ENCODE measurements around the gene GFM2.
A peak's percentile ranks its signal among the peaks of the same experiment; 100 is the strongest.
"Not testable (repeated sequence)": the region's sequence is repeated elsewhere in the genome, so short reads cannot be mapped to it uniquely, and the experiment has no call there.

GFM2 gene

GRCh38 chr5:74766849-74767578 is at the start of gene GFM2, which contains the start of gene NSA2:
Gene GFM2, minus strand, starts transcription at chr5:74767117. Its CDS starts 3,375 bp downstream, at chr5:74763742.
Gene NSA2, plus strand, starts transcription at chr5:74767249. Its CDS starts 112 bp downstream, at chr5:74767361.
- peak; percentile 97 for DNase-seq

- DNase-seq, result no peak
These were observed 44.0 kb upstream of the GFM2 start for GRCh38 chr5:74810915-74811314.

DNA sequence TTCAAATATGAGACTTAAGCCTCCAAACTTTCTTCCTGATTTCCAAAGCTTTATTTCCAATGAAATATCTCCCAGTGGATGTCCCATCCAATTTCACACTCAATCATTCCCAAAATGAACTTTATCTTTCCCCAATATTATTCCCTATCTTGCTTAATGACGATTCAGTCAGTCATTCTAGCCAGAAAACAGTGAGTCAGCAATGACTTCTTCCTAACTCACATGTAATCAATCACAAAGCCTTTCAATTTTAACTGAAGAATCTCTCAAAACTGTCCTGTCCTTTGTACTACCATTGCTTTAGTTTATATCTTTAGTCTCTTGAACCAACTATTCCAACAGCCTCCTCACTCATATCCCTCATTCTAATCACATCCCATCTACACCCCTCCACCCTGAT is 35.0 kb upstream of the GFM2 start:
- DNase-seq, result no peak

DNA sequence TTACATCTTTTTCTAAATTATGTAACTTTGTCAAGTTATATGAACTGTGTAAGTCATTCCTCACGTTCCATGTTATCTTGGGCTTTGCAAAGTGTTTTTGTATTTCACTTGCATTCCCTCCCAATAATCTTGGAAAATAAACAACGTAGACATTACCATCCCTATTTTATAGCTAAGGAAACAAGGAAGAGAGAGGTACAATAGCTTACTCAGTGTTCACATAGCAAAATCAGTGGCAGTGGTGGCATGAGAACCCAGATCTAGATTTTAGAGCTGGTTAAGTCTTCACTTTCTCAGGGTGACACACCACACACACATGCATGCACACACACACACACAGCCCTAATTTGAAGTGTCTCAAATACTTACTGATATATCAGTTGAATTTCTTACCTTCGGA is 34.3 kb upstream of the GFM2 start:
- DNase-seq, result no peak

DNA sequence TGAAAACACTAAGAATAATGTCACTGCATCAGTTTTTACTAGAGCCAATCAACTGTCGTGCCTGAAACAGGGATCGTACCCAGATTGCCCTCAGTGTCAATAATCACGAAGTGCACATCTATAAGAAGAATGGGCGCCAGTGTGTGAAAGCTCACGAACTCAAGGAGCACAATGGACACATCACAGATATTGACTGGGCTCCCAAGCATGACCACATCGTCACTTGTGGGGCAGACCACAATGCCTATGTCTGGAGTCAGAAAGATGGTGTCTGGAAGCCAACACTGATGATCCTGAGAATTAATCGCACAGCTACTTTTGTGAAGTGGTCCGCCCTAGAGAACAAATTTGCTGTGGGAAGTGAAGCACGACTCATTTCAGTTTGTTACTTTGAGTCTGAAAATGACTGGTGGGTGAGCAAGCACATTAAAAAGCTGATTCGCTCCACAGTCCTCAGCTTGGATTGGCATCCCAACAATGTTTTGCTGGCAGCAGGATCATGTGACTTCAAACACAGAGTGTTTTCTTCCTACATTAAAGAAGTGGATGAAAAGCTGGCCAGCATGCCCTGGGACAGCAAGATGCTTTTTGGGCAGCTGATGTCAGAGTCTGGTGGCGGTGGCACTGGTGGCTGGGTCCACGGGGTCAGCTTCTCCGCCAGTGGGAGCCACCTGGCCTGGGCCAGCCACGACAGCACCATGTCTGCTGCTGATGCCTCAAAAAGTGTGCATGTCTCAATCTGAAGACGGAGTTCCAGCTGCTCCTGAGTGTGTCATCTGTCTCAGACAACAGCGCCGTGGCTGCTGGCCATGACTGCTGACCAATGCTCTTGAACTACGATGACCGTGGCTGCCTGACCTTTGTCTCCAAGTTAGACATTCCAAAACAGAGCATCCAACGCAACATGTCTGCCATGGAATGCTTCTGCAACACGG is 32.3 kb upstream of the GFM2 start:
- no peak for DNase-seq

DNA sequence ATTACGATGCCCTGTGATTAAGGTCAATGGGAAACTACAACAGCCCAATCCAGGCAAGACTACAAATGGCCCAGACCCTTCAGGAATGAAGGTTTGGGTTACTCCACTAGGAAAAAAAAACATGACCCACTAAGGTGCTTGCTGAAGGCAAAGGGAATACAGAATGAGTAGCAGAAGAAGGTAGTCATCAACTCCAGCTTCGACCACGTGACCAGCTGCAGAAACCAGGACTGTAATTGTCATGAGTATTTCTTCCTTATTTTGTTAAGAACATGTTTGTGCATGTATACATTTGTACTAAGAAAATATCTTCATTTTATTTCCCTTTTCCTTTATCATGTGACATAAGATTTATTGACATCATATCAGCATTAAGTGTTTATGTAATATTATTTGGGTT is 24.8 kb upstream of the GFM2 start:
- not testable (repeated sequence) for DNase-seq

- DNase-seq, result no peak
These were observed 20.5 kb upstream of the GFM2 start for GRCh38 chr5:74787424-74787823.

DNA sequence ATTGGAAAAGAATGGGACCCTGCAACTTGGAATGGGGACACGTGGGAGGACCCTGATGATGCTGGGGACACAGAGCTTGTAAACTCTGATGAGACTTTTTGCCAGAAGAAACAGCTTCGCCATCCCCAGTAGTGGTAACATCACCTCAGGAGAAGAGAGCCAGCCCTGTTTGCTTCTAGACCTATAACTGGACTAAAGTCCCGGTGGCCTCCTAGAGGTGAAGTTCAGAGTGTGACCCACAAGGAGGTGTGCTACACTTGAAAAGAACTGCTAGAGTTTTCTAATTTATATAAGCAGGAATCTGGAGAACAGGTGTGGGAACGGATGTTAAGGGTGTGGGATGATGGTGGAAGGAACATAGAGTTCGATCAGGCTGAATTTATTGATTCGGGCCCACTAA is 19.9 kb upstream of the GFM2 start:
- DNase-seq, result no peak

GRCh38 chr5:74778609-74779008 is 11.7 kb upstream of the GFM2 start:
- no peak for DNase-seq

DNA sequence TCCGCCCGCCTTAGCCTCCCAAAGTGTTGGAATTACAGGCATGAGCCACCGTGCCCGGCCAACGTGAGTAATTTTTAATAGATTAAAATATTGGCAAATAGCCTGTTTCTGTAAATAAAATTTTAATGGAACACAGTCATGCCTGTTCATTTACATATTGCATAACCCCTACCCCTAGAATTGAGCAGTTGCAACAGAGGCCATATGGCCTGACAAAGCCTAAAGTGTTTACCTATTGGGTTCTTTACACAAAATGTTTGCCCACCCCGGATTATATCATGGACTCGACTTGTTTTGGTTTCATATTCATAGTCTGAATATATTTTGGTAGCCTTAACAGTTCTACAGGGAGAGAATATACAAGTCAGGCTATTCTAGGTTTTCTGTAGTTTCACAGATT is 5.4 kb upstream of the GFM2 start:
- peak; percentile 17 for DNase-seq

DNA sequence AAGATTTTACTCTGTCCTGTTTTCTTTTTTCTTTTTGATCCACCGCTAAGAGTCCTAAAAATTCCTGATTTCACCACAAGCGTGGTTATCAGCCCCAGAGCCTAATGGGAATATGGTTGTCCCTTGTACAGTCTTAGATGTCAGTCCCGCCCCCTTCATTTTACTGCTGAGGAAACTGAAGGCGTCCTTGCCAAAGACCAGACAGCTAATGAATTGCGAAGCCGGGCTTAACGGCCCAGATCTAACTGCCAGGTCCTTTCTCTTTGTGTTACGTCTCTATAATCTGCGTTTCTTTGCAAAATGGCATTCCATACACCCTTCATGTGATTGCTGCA is 629 bp upstream of the GFM2 start:
- DNase-seq, result peak; percentile 73

DNA sequence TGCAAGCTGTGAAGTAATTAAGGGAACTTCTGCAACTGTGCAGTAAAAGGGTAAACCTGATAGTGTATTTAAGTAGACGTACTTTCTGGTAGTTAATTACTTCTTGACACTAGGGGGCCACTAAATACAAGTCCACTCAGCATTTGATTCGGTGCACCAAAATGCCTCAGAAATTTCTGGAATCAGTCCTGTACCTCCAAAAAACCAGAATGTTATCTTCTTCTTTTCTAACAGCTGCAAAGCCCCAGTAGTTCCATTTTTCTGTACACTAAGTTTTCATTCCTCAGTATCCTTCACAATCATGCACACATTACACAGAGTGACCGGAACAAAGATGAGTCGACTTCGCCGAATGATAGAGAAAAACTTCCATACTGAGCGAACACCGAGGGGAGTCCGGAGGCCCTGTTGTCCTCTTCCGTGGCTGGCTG is 484 bp downstream of the GFM2 start:
- peak; percentile 92 for DNase-seq

DNA sequence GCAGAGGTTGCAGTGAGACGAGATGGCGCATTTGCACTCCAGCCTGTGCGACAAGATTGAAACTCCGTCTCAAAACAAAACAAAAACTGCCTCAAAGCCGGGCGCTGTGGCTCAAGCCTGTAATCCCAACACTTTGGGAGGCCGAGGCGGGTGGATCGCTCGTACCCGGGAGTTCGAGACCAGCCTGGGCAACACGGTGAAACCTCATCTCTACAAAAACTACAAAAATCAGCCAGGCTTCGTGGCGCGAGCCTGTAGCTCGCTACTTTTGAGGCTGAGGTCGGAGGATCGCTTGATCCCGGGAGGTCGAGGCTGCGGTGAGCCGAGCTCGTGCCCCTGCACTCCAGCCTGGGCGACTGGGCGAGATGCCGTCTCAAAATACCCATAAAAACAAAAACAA is 988 bp downstream of the GFM2 start:
- DNase-seq, result no peak

DNA sequence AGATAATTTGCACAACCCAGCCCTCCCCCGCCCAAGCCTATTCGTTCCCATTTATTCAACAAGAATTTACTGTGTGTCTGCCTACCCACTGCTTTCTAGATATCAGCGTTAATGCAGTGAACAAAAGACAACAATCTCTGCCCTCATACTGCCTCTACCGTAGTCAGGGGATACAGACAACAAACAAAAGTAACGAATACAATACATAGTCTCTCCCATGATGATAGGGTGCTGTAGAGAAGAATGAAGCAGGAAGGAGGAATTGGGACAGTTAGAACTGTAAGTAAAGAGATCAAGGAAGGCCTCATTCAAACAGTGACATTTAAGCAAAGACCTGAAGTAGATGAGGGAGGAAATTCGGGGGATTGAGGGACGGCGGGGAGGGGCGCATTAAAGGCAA is 1.7 kb downstream of the GFM2 start:
- DNase-seq, result peak; percentile 17

DNA sequence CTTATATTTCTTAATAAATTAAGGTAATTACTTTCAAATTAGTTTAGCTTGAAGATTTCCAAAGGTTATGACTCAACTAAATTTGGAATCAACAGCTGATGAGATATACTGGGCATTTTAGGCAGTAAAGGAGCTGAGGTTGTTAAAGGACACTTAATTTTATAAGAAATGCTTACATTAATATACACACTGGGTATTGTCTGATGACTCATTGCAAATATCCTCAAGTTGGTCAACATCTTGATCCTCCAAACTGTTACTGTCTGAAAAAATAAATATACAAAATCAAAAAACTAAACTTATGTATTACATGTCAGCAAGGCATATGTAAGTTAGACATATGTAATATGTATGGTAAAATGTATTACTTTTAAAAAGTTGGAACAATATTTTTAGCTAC is 3.4 kb downstream of the GFM2 start:
- DNase-seq, result no peak

GRCh38 chr5:74762599-74762998 is 4.3 kb downstream of the GFM2 start:
- DNase-seq, result no peak

- DNase-seq, result no peak
These were observed 5.7 kb downstream of the GFM2 start for GRCh38 chr5:74761241-74761640.

DNA sequence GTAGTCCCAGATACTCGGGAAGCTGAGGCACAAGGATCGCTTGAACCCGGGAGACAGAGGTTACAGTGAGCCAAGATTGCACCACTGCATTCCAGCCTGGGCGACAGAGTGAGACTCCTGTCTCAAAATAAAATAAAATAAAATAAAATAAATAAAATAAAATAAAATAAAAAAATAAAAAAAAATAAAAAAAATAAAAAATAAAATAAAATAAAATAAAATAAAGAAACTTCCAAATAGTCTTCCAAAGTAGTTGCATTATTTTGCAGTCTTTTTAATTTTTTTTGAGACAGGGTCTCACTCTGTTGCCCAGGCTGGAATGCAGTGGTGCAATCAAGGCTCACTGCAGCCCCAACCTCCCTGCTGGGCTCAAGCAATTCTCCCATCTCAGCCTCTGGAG is 18.2 kb downstream of the GFM2 start:
- DNase-seq, result not testable (repeated sequence)

- DNase-seq, result no peak
These were observed 28.5 kb downstream of the GFM2 start for GRCh38 chr5:74738406-74738805.

GRCh38 chr5:74736759-74737158 is 30.2 kb downstream of the GFM2 start:
- no peak for DNase-seq

- DNase-seq, result peak; percentile 57
These were observed 41.6 kb downstream of the GFM2 start for GRCh38 chr5:74725331-74725730.

DNA sequence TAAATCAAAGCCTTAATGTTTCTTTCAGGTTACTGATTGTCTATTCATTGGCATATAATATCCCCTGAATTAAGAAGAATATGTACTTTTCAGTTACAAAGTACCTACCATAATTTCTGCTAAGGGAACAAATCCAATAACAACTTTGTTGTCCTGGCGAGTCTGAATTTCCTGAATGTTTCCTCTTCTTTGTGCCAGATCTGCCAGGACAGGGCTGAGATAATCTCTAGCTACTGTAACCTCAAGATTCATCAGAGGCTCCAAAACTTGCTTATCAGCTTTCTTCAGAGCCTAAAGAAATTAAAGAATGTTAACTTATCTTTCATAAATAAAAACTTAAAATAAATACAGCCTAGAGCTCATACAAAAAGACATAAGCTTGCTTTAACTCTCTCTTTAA is 44.6 kb downstream of the GFM2 start:
- peak; percentile 41 for DNase-seq

- no peak for DNase-seq
These were observed 49.3 kb downstream of the GFM2 start for GRCh38 chr5:74717596-74717995.

- DNase-seq, result no peak
These were observed 73.7 kb downstream of the GFM2 start for GRCh38 chr5:74693191-74693590.
